GM19043 (cell line): ENCODE measurements around the gene IL1RL1.

Source experiments
- ATAC-seq: cut with Tn5 transposase; IDR thresholded peaks from one replicate; pipeline ENCODE4 v1.9.1; 2021; ENCODE audit warnings: low read depth; ENCODE audit not compliant: unreplicated experiment

The IL1RL1 gene

GRCh38 chr2:102310964-102311640 is at the start of gene IL1RL1:
Gene IL1RL1 (plus strand): TSS chr2:102311563. CDS start chr2:102338265, 26,702 bp downstream.
- ATAC-seq: no peak

GRCh38 chr2:102262216-102263129 is 48.9 kb upstream of the IL1RL1 start:
- no peak for ATAC-seq

GRCh38 chr2:102264952-102265351 is 46.4 kb upstream of the IL1RL1 start:
- ATAC-seq: no peak

GRCh38 chr2:102266204-102266603 is 45.2 kb upstream of the IL1RL1 start:
- ATAC-seq: no peak

GRCh38 chr2:102267774-102268173 is 43.6 kb upstream of the IL1RL1 start:
- ATAC-seq: no peak

- no peak for ATAC-seq
Measured at GRCh38 chr2:102268510-102269199, 42.7 kb upstream of the IL1RL1 start.

- no peak for ATAC-seq
Measured at GRCh38 chr2:102269200-102269524, 42.2 kb upstream of the IL1RL1 start.

- ATAC-seq: no peak
Measured at GRCh38 chr2:102271844-102272243, 39.5 kb upstream of the IL1RL1 start.

GRCh38 chr2:102273619-102274211 is 37.6 kb upstream of the IL1RL1 start:
- no peak for ATAC-seq

- ATAC-seq: no peak
Measured at GRCh38 chr2:102276549-102277201, 34.7 kb upstream of the IL1RL1 start.

GRCh38 chr2:102277202-102277700 is 34.1 kb upstream of the IL1RL1 start:
- ATAC-seq: no peak

GRCh38 chr2:102278720-102279390 is 32.5 kb upstream of the IL1RL1 start:
- no peak for ATAC-seq

- no peak for ATAC-seq
Measured at GRCh38 chr2:102279391-102279735, 32.0 kb upstream of the IL1RL1 start.

GRCh38 chr2:102282678-102283091 is 28.7 kb upstream of the IL1RL1 start:
- ATAC-seq: no peak

GRCh38 chr2:102283996-102284395 is 27.4 kb upstream of the IL1RL1 start:
- ATAC-seq: no peak

- no peak for ATAC-seq
Measured at GRCh38 chr2:102284611-102285010, 26.8 kb upstream of the IL1RL1 start.

- no peak for ATAC-seq
Measured at GRCh38 chr2:102285368-102285767, 26.0 kb upstream of the IL1RL1 start.

GRCh38 chr2:102286041-102286440 is 25.3 kb upstream of the IL1RL1 start:
- ATAC-seq: no peak

- no peak for ATAC-seq
Measured at GRCh38 chr2:102289129-102289528, 22.2 kb upstream of the IL1RL1 start.

- ATAC-seq: no peak
Measured at GRCh38 chr2:102290594-102290993, 20.8 kb upstream of the IL1RL1 start.
